Upper lobe of left lung (tissue), 6 donors: Measurements from ENCODE around the gene SP1. TPM values are rescaled to one million over a fixed set of nuclear protein-coding genes. Genes with fewer than 3 reads are reported as not detected.

ENCODE experiments used
- ATAC-seq, 2 donors: fragments of 200-7000 bp; cut with Tn5 transposase; one replicate each; pipeline ENCODE4 v1.9.1; 2022; ENCODE audit warnings: mild to moderate bottlenecking in 2 of 2, moderate library complexity in 2 of 2; ENCODE audit not compliant: low FRiP score in 2 of 2
- DNase-seq, 2 donors: peaks; one replicate each; pipeline ENCODE4 v3.0.0-alpha.2; 2019 to 2020
- H3K27ac ChIP-seq, 4 donors: fragments of 200-600 bp; sonication (generic); one replicate each; pipeline ENCODE4 v1.5.1; 2016 to 2019
- H3K27me3 ChIP-seq, 4 donors: fragments of 200-600 bp; sonication (generic); one replicate each; pipeline ENCODE4 v1.5.1; 2017 to 2019
- H3K36me3 ChIP-seq, 4 donors: fragments of 200-600 bp; sonication (generic); one replicate each; pipeline ENCODE4 v1.5.1; 2016 to 2019
- H3K4me1 ChIP-seq, 4 donors: fragments of 200-600 bp; sonication (generic); one replicate each; pipeline ENCODE4 v1.5.1; 2018 to 2019
- H3K4me3 ChIP-seq, 4 donors: fragments of 200-600 bp; sonication (generic); one replicate each; pipeline ENCODE4 v1.5.1; 2017 to 2019; ENCODE audit warnings: mild to moderate bottlenecking in 2 of 4, moderate library complexity in 1 of 4
- H3K9me3 ChIP-seq, 4 donors: fragments of 200-600 bp; sonication (generic); one replicate each; pipeline ENCODE4 v1.5.1; 2018 to 2019
- CTCF ChIP-seq, 6 experiments: fragments of 450-650 bp in 4 of 6; fragments of 200-600 bp in 2 of 6; sonication (generic) in 2 of 6; IDR thresholded peaks; one replicate each; pipeline ENCODE4 v1.5.1; 2016 to 2019; ENCODE audit warnings: antibody characterized with exemption in 6 of 6
- EP300 ChIP-seq, 4 donors: sonication (generic); formaldehyde crosslinking; IDR thresholded peaks; one replicate each; pipeline ENCODE4 v1.5.1; 2017; ENCODE audit warnings: antibody characterized with exemption in 4 of 4, control low read depth in 2 of 4
- POLR2A ChIP-seq, 4 donors: fragments of 450-650 bp; IDR thresholded peaks; one replicate each; pipeline ENCODE4 v1.5.1; 2016 to 2017; ENCODE audit warnings: antibody characterized with exemption in 4 of 4, mild to moderate bottlenecking in 2 of 4
- POLR2AphosphoS5 ChIP-seq, 2 donors: sonication (generic); formaldehyde crosslinking; IDR thresholded peaks; one replicate each; pipeline ENCODE4 v1.5.1; 2017; ENCODE audit warnings: antibody characterized with exemption in 2 of 2
- WGBS, 2 donors: methylation state at CpG; one replicate each; pipeline ENCODE4 v1.1.5; 2017 to 2018; 5-methylcytosine and 5-hydroxymethylcytosine counted together
- total RNA-seq, 6 donors: library from RNA; depleted of rRNA in 4 of 6; stranded (reverse); fragments of >200 nt in 4 of 6; gene quantifications; one replicate each; pipeline versions ENCODE4 v1.1.0 to v1.2.1, GENCODE V29; 2016 to 2021
- donor health status: DM: no; HTN: no; CAD: no; lungs with moderate emphysema.
- donor health status: DM: no; HTN: yes; CAD: no; lungs with severe emphysema.

Gene SP1
- total RNA-seq, 6 donors from 2014 or later = 46.6 to 82.2 (median 61.7) TPM

DNA sequence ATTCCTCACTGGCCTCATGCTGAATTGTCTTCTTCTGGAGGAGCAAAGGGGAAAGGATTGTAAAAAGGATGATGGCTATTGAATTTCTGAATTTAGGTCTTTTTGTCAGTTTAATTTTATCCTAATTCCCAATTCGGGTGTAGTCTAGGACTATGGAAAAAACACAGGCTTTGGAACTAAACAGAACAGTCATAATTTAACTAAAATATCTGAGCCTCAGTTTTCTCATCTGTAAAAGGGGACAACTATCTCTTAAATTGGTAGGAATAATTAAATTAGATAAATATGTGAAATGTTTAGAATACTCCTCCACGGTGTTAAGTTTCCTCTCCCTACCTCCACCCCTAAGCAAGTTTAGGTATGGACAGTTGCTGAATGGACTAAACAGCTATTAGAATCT is 3.2 kb upstream of the SP1 start:
- Histone ChIP-seq H3K4me1 (peaks cover 27 to 40% (median 31%) of the 10 kb centered on the region in 4 donors), H3K27me3 (no peaks in the 10 kb centered on the region), H3K36me3 (peaks cover 0 to under 1% (median under 1%) of the 10 kb centered on the region in 4 donors), H3K4me3 (no peak overlapping the region), H3K27ac (no peak overlapping the region), H3K9me3 (no peaks in the 10 kb centered on the region)
- no peak for DNase-seq
- TF ChIP-seq CTCF (IDR thresholded peaks at IDR 0.05) = no peak
- no peak for TF ChIP-seq EP300 (IDR thresholded peaks at IDR 0.05)
- no peak for TF ChIP-seq POLR2A (IDR thresholded peaks at IDR 0.05)
- no peak for TF ChIP-seq POLR2AphosphoS5 (IDR thresholded peaks at IDR 0.05)
- WGBS, 2 donors = 81 to 90% methylated on average over 2 of the region's 2 CpGs
- ATAC-seq = no peak

- no peak for TF ChIP-seq EP300 (IDR thresholded peaks at IDR 0.05)
- TF ChIP-seq POLR2A (IDR thresholded peaks at IDR 0.05) = no peak
- no peak for TF ChIP-seq CTCF (IDR thresholded peaks at IDR 0.05)
- TF ChIP-seq POLR2AphosphoS5 (IDR thresholded peaks at IDR 0.05) = no peak
- Histone ChIP-seq H3K4me1 (peaks cover 30 to 42% (median 34%) of the 10 kb centered on the region in 4 donors), H3K27ac (peak overlapping the region; percentile 90 to 99 (median 94)), H3K36me3 (peaks cover 12 to 15% (median 14%) of the 10 kb centered on the region in 4 donors), H3K4me3 (no peak overlapping the region), H3K27me3 (no peaks in the 10 kb centered on the region), H3K9me3 (no peaks in the 10 kb centered on the region)
- ATAC-seq (no peak), DNase-seq (no peak)
- WGBS, 2 donors = 96 to 98% methylated on average over 12 of the region's 12 CpGs
Observed at GRCh38 chr12:53378222-53378621, 1.8 kb upstream of the SP1 start.

DNA sequence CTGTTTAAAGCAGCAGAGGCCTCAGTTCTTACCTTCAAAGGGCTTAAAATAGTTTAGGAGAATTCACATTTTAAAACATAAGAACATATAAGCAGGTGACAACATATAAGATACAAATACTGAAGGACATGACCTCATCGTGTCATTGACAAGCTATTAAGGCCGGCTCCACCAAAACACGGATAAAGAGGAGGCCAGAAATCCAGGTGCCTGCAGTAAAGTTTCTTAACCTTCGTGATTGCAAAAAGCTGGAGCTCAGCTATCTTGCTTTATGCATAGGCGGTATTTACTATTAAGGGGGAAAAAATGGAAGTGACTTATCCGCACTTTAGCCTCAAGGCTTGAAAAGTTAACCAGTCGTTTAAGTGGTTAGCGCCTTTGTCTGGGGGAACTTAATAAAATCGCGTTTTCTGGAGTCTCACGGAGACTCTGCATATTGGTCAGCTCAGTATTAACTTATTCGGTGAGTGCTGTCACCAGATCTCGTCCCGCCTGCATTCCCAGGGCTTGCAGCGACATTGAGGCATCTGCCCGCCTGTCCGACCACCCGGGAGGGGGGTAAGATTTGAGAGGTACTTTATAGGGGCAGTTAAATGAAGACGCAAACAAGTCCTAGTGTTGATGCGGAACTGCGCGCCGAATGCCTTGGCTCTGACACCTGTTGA is 1.1 kb upstream of the SP1 start:
- ATAC-seq = no peak
- Histone ChIP-seq H3K27ac (peak overlapping the region; percentile 90 to 99 (median 94)), H3K36me3 (peaks cover 14 to 22% (median 19%) of the 10 kb centered on the region in 4 donors), H3K27me3 (no peaks in the 10 kb centered on the region), H3K4me3 (peak overlapping the region; percentile 42 to 59 (median 52)), H3K4me1 (peaks cover 35 to 43% (median 38%) of the 10 kb centered on the region in 4 donors), H3K9me3 (no peaks in the 10 kb centered on the region)
- TF ChIP-seq POLR2AphosphoS5 (IDR thresholded peaks at IDR 0.05) (no peak), EP300 (IDR thresholded peaks at IDR 0.05) (no peak), POLR2A (IDR thresholded peaks at IDR 0.05) (no peak), CTCF (IDR thresholded peaks at IDR 0.05) (no peak)
- WGBS, 2 donors = 13 to 17% methylated on average over 19 to 23 of the region's 23 CpGs
- DNase-seq = no peak

DNA sequence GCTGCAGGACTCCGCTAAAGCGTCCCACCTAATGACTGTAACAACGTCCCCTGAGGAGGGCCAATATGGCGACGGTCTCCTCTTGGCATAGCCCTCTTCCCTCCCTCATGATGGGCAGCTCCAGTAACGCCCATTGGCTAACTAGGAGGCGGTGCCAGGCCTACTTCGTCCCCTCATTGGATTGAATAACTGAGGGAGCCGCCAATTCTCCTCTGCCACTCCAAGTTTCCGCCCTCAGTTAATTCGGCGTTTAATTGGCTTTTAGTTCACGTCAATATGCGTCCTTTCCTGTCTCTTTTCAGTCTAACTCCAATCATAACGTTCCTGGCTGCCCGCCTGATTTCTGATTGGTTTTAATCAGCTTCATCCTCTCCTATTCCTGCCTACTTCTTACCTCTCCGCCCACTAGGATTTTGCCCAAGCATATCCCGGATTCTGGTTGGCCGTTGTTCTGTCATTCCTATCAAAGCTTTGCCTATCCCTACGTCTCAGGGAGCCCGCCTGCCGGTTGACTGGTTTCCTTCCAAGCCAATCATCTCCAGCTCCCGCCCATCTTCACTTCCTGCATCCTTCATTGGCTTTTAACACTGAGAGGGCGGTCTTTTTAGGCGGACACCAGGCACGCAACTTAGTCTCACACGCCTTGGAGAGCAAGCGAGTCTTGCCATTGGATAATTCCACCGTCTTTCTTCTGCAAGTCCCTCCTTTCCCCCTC is 430 bp upstream of the SP1 start:
- TF ChIP-seq POLR2AphosphoS5 (IDR thresholded peaks at IDR 0.05) (peak; percentile 96 to 99), CTCF (IDR thresholded peaks at IDR 0.05) (peak in 1 of 6 experiments; percentile 10), EP300 (IDR thresholded peaks at IDR 0.05) (no peak), POLR2A (IDR thresholded peaks at IDR 0.05) (peak in 3 of 4 donors; percentile 91 to 96 (median 92))
- Histone ChIP-seq H3K4me3 (peak overlapping the region; percentile 49 to 71 (median 64)), H3K27me3 (no peaks in the 10 kb centered on the region), H3K27ac (peak overlapping the region; percentile 98 to 100 (median 99)), H3K9me3 (no peaks in the 10 kb centered on the region), H3K4me1 (peaks cover 42 to 48% (median 44%) of the 10 kb centered on the region in 4 donors), H3K36me3 (peaks cover 19 to 28% (median 25%) of the 10 kb centered on the region in 4 donors)
- DNase-seq (peak in 1 of 2 donors; percentile 100), ATAC-seq (peak; percentile 93 to 97)
- 0 to 1% methylated on average over 24 to 29 of the region's 29 CpGs for whole genome bisulfite sequencing, 2 donors
